Keratinocyte (primary cell): Measurements from ENCODE around the gene GTF3C5. TPM values are rescaled to one million over a fixed set of nuclear protein-coding genes. Genes with fewer than 3 reads are reported as not detected.

Source experiments
- DNase-seq: peaks from one replicate; pipeline ENCODE4 v3.0.0-alpha.2; 2011; ENCODE audit warnings: low read depth, missing footprints, low spot score
- FAIRE-seq: peaks from 2 replicates; lab custom pipeline; 2011; peaks lifted over from hg19 to GRCh38; lab: Jason Lieb, UNC
- H2AFZ ChIP-seq: 2 replicates; pipeline ENCODE4 v1.6.0; 2012; ENCODE audit warnings: low read length, control low read depth, inconsistent platforms; ENCODE audit not compliant: control insufficient read depth
- H3K27ac ChIP-seq: 2 replicates; pipeline ENCODE4 v1.5.1; 2011; ENCODE audit warnings: low read length; ENCODE audit not compliant: control insufficient read depth, insufficient read depth
- H3K27me3 ChIP-seq: 3 replicates; pipeline ENCODE4 v1.6.0; 2011; ENCODE audit warnings: low read length; ENCODE audit not compliant: control insufficient read depth, insufficient read depth; ENCODE audit errors: extremely low read depth
- H3K36me3 ChIP-seq, 2 experiments: 2 replicates in 1 of 2; 3 replicates in 1 of 2; pipeline ENCODE4 v1.5.1; 2011; ENCODE audit warnings: low read length in 2 of 2, mild to moderate bottlenecking in 1 of 2; ENCODE audit not compliant: control insufficient read depth in 2 of 2, insufficient read depth in 2 of 2; ENCODE audit errors: extremely low read depth in 1 of 2
- H3K4me1 ChIP-seq: 3 replicates; pipeline ENCODE4 v1.5.1; 2011; ENCODE audit warnings: low read length; ENCODE audit not compliant: control insufficient read depth, insufficient read depth; ENCODE audit errors: extremely low read depth
- H3K4me2 ChIP-seq: 3 replicates; pipeline ENCODE4 v1.6.0; 2011; ENCODE audit warnings: low read depth, low read length; ENCODE audit not compliant: control insufficient read depth, insufficient read depth; ENCODE audit errors: extremely low read depth
- H3K4me3 ChIP-seq, 3 experiments: fragments of 200-600 bp in 1 of 3; sonication (generic) in 1 of 3; 2 replicates in 2 of 3; 3 replicates in 1 of 3; pipeline ENCODE4 v1.5.1; 2011 to 2016; ENCODE audit warnings: low read length in 3 of 3, mild to moderate bottlenecking in 3 of 3, control low read depth in 2 of 3, inconsistent platforms in 1 of 3, low read depth in 1 of 3, mixed read lengths in 1 of 3, mixed run types in 1 of 3, moderate library complexity in 1 of 3; ENCODE audit not compliant: control insufficient read depth in 2 of 3, insufficient read depth in 2 of 3; ENCODE audit errors: extremely low read depth in 1 of 3
- H3K79me2 ChIP-seq: 2 replicates; pipeline ENCODE4 v1.6.0; 2012; ENCODE audit warnings: low read length; ENCODE audit not compliant: control insufficient read depth, insufficient read depth
- H3K9ac ChIP-seq: 3 replicates; pipeline ENCODE4 v1.6.0; 2011; ENCODE audit warnings: low read length; ENCODE audit not compliant: control insufficient read depth, insufficient read depth; ENCODE audit errors: extremely low read depth
- H3K9me1 ChIP-seq: 3 replicates; pipeline ENCODE4 v1.6.0; 2011; ENCODE audit warnings: low read length; ENCODE audit not compliant: control insufficient read depth, insufficient read depth; ENCODE audit errors: extremely low read depth
- H3K9me3 ChIP-seq: 2 replicates; pipeline ENCODE4 v1.5.1; 2012; ENCODE audit warnings: low read depth, low read length; ENCODE audit not compliant: control insufficient read depth
- H4K20me1 ChIP-seq: 3 replicates; pipeline ENCODE4 v1.6.0; 2011; ENCODE audit warnings: low read length; ENCODE audit not compliant: control insufficient read depth, insufficient read depth; ENCODE audit errors: extremely low read depth
- CTCF ChIP-seq, 3 experiments: IDR thresholded peaks in 1 of 3; conservative IDR thresholded peaks in 1 of 3; optimal IDR thresholded peaks in 1 of 3; 2 replicates in 2 of 3; 3 replicates in 1 of 3; pipeline versions ENCODE3 to v1.5.1; 2011; ENCODE audit warnings: low read length in 3 of 3, mild to moderate bottlenecking in 3 of 3, moderate library complexity in 2 of 3, control low read depth in 1 of 3, inconsistent platforms in 1 of 3; ENCODE audit not compliant: insufficient read depth in 2 of 3; ENCODE audit errors: extremely low read depth in 1 of 3
- EZH2 ChIP-seq: IDR thresholded peaks from one replicate; pipeline ENCODE4 v1.6.1; 2012; ENCODE audit warnings: inconsistent platforms, mild to moderate bottlenecking, low read length, moderate library complexity
- dilution Hi-C: fragments of 300-500 bp; cut with MboI; formaldehyde crosslinking; loops from one replicate; pipeline ENCODE4 v1.7.0; 2020; ENCODE audit warnings: low sequenced_read_pairs; ENCODE audit not compliant: extremely low pct_ligation_motif_present
- polyA plus RNA-seq, 5 experiments: library from polyadenylated mRNA; depleted of rRNA in 3 of 5; stranded (reverse) in 3 of 5; stranded (forward) in 1 of 5; unstranded in 1 of 5; fragments of >200 nt; gene quantifications; 1 replicate in 1 of 5; 2 replicates in 3 of 5; 3 replicates in 1 of 5; pipeline versions ENCODE4 v1.2.1 to v1.2.3, GENCODE V29; 2011 to 2012; ENCODE audit warnings: missing spikeins in 2 of 5, low read depth in 1 of 5, low replicate concordance in 1 of 5

The GTF3C5 gene
- polyA plus RNA-seq, 1 donor (not counting 4 experiments of a cell fraction or from before 2014, with no cell fraction given): 37.2 TPM

DNA sequence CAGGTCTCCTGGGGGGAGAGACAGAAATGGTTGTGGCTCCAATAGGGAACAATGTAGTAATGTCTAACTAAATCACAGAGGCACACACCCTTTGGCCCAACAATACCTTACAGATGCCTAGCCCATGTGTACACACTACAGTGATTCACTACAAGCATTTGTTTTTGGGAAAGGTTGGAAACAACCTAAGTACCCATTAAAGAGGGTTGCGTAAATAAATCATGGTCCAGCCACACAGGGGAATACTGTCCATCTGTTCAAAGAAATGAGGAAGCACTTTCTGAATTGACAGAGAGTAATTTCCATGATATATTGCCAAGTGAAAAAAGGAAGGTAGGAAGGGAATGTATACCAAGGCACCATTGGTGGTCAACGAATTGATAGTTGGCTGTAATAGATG is 22.0 kb upstream of the GTF3C5 start:
- Histone ChIP-seq H2AFZ (no peak overlapping the region), H3K79me2 (no peaks in the 10 kb centered on the region), H3K9me1 (no peaks in the 10 kb centered on the region), H3K27ac (no peak overlapping the region), H3K4me2 (no peak overlapping the region), H3K9me3 (no peaks in the 10 kb centered on the region), H3K9ac (no peak overlapping the region), H4K20me1 (no peaks in the 10 kb centered on the region), H3K4me3 (no peak overlapping the region), H3K27me3 (peaks cover 6% of the 10 kb centered on the region), H3K36me3 (no peaks in the 10 kb centered on the region), H3K4me1 (no peaks in the 10 kb centered on the region)
- FAIRE-seq (no peak), DNase-seq (no peak)
- dilution Hi-C loops: no loop called here
- TF ChIP-seq CTCF (optimal IDR thresholded peaks at IDR 0.05 in 1 of 3, IDR thresholded peaks at IDR 0.05 in 1 of 3, conservative IDR thresholded peaks at IDR 0.05 in 1 of 3; ENCODE audit: extremely low read depth in 1 of 3, insufficient read depth in 2 of 3, low read length in 3 of 3) (no peak), EZH2 (no peak)

DNA sequence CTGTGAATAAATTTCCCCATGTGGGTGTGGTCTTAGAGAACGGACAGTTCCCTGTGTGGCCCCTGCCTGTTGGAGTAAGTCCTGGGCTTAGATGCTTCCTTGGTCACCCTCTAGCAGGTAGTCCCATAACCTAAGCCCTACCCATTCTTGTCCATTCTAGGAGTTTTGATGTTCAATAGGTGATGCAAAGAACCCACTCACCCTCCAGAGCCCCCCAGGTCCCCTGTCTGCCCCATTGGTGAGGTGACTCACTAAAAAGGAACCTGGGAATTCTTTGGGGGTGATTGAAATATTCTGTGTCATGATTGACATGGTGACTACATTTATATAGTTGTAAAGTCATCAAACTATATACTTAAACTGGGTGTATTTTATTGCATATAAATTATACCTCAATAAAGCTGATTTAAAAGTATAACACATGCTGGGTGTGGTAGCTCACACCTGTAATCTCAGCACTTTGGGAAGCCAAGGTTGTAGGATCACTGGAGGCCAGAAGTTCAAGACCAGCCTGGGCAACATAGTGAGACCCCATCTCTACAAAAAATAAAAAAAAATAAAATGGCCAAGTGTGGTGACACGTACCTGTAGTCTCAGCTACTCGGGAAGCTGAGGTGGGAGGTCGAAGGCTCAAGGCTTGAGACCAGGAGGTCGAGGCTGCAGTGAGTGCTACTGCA is 20.8 kb upstream of the GTF3C5 start:
- DNase-seq (no peak), FAIRE-seq (no peak)
- Histone ChIP-seq H2AFZ (no peak overlapping the region), H3K27me3 (peaks cover 9% of the 10 kb centered on the region), H3K4me2 (no peak overlapping the region), H3K27ac (no peak overlapping the region), H4K20me1 (no peaks in the 10 kb centered on the region), H3K9ac (no peak overlapping the region), H3K36me3 (no peaks in the 10 kb centered on the region), H3K9me3 (no peaks in the 10 kb centered on the region), H3K4me1 (no peaks in the 10 kb centered on the region), H3K9me1 (no peaks in the 10 kb centered on the region), H3K4me3 (no peak overlapping the region), H3K79me2 (no peaks in the 10 kb centered on the region)
- dilution Hi-C loops: no loop called here
- TF ChIP-seq EZH2: no peak
- TF ChIP-seq CTCF (optimal IDR thresholded peaks at IDR 0.05 in 1 of 3, IDR thresholded peaks at IDR 0.05 in 1 of 3, conservative IDR thresholded peaks at IDR 0.05 in 1 of 3; ENCODE audit: extremely low read depth in 1 of 3, insufficient read depth in 2 of 3, low read length in 3 of 3): no peak
